HepG2 (cell line): ENCODE results near the gene MYH7. TPM values are rescaled to one million over a fixed set of nuclear protein-coding genes. Genes with fewer than 3 reads are reported as not detected.

Source experiments
- ARNT2 ChIP-seq: sonication (generic); formaldehyde crosslinking; IDR thresholded peaks from 2 replicates; pipeline ENCODE4 v1.8.0; 2022; ENCODE audit warnings: mild to moderate bottlenecking, low read depth, missing genetic modification reagents, moderate library complexity
- FOXO1 ChIP-seq: sonication (generic); formaldehyde crosslinking; IDR thresholded peaks from 2 replicates; pipeline ENCODE4 v1.4.0; 2020; ENCODE audit warnings: missing genetic modification reagents
- NCOA1 ChIP-seq: sonication (generic); formaldehyde crosslinking; IDR thresholded peaks from 2 replicates; pipeline ENCODE4 v1.9.0; 2021; ENCODE audit warnings: missing genetic modification reagents
- PCBP1 ChIP-seq: fragments of 200-400 bp; formaldehyde crosslinking; IDR thresholded peaks from 2 replicates; pipeline ENCODE4 v1.6.1; 2017; ENCODE audit warnings: mild to moderate bottlenecking, low read depth, low read length, borderline replicate concordance
- PHF20 ChIP-seq: sonication (generic); formaldehyde crosslinking; IDR thresholded peaks from 2 replicates; pipeline ENCODE4 v1.5.0; 2020; ENCODE audit warnings: mild to moderate bottlenecking, missing genetic modification reagents
- PPARG ChIP-seq: conservative IDR thresholded peaks from 2 replicates; pipeline ENCODE4 v1.6.1; 2016; ENCODE audit warnings: missing biosample characterization, missing genetic modification reagents
- RBFOX2 ChIP-seq: fragments of 200-400 bp; formaldehyde crosslinking; IDR thresholded peaks from 2 replicates; pipeline ENCODE4 v1.6.1; 2017; ENCODE audit warnings: low read depth, mild to moderate bottlenecking, low read length
- RFXANK ChIP-seq: IDR thresholded peaks from 2 replicates; pipeline ENCODE4 v1.6.1; 2016
- RFXAP ChIP-seq: sonication (generic); formaldehyde crosslinking; IDR thresholded peaks from 2 replicates; pipeline ENCODE4 v1.4.0; 2020; ENCODE audit warnings: missing genetic modification reagents, borderline replicate concordance
- SRSF4 ChIP-seq: fragments of 200-400 bp; formaldehyde crosslinking; IDR thresholded peaks from one replicate; pipeline ENCODE4 v1.6.1; 2018; ENCODE audit warnings: mild to moderate bottlenecking, low read depth, low read length, moderate library complexity; ENCODE audit not compliant: poor library complexity, severe bottlenecking
- SSRP1 ChIP-seq: IDR thresholded peaks from 2 replicates; pipeline ENCODE4 v1.6.1; 2016; ENCODE audit warnings: control low read depth
- ZBTB38 ChIP-seq: sonication (generic); formaldehyde crosslinking; IDR thresholded peaks from 2 replicates; pipeline ENCODE4 v1.5.1; 2020; ENCODE audit warnings: mild to moderate bottlenecking, missing genetic modification reagents
- ZNF329 ChIP-seq: sonication (generic); formaldehyde crosslinking; IDR thresholded peaks from 2 replicates; pipeline ENCODE4 v1.9.0; 2021; ENCODE audit warnings: low read depth, mild to moderate bottlenecking, missing genetic modification reagents
- ZNF501 ChIP-seq: sonication (generic); formaldehyde crosslinking; IDR thresholded peaks from 2 replicates; pipeline ENCODE4 v1.5.1; 2020; ENCODE audit warnings: mild to moderate bottlenecking, moderate library complexity, missing genetic modification reagents
- ZNF773 ChIP-seq: sonication (generic); formaldehyde crosslinking; IDR thresholded peaks from 2 replicates; pipeline ENCODE4 v1.4.0; 2020; ENCODE audit warnings: missing genetic modification reagents, borderline replicate concordance
- polyA plus RNA-seq, 8 experiments: library from polyadenylated mRNA; depleted of rRNA in 3 of 8; stranded (reverse) in 7 of 8; unstranded in 1 of 8; fragments of >200 nt; fragmentation: Illumina TruSeq in 4 of 8; extraction: Trizol in 4 of 8; gene quantifications; 2 replicates each; pipeline versions ENCODE4 v1.2.1 to v1.2.3, GENCODE V29; 2011 to 2016; ENCODE audit warnings: low read depth in 4 of 8, missing spikeins in 1 of 8, mixed read lengths in 1 of 8; ENCODE audit not compliant: insufficient read depth in 1 of 8
- total RNA-seq, 5 experiments: library from RNA; depleted of rRNA; stranded (reverse); fragments of >200 nt; fragmentation: Illumina TruSeq; extraction: Trizol; gene quantifications; 2 replicates each; pipeline ENCODE4 v1.2.3, GENCODE V29; 2016; ENCODE audit warnings: low read depth in 1 of 5
- TF ChIP-seq, protein P1 (sequence below): IDR thresholded peaks from 2 replicates; pipeline ENCODE4 v1.6.1; 2012; ENCODE audit warnings: inconsistent platforms
- TF ChIP-seq, protein P2 (sequence below): sonication (generic); formaldehyde crosslinking; IDR thresholded peaks from 2 replicates; pipeline ENCODE4 v1.4.0; 2020; ENCODE audit warnings: missing genetic modification reagents, borderline replicate concordance
- TF ChIP-seq, protein P3 (sequence below): sonication (generic); formaldehyde crosslinking; IDR thresholded peaks from 2 replicates; pipeline ENCODE4 v1.8.1; 2023; ENCODE audit warnings: mild to moderate bottlenecking, missing genetic modification reagents
- TF ChIP-seq, protein P4 (sequence below): sonication (generic); formaldehyde crosslinking; IDR thresholded peaks from 2 replicates; pipeline ENCODE4 v1.4.0; 2020; ENCODE audit warnings: missing genetic modification reagents
- TF ChIP-seq, protein P5 (sequence below): sonication (generic); formaldehyde crosslinking; IDR thresholded peaks from 2 replicates; pipeline ENCODE4 v1.5.0; 2020; ENCODE audit warnings: missing genetic modification reagents
- TF ChIP-seq, protein P6 (sequence below): sonication (generic); formaldehyde crosslinking; conservative IDR thresholded peaks from 2 replicates; pipeline ENCODE4 v1.4.0; 2020; ENCODE audit warnings: missing genetic modification reagents

MYH7 gene
- total and polyA plus RNA-seq, 2 of the 13 experiments (the other 11 are each of a cell fraction or from before 2014, with no cell fraction given) = 0.04 TPM; not detected in 1

DNA sequence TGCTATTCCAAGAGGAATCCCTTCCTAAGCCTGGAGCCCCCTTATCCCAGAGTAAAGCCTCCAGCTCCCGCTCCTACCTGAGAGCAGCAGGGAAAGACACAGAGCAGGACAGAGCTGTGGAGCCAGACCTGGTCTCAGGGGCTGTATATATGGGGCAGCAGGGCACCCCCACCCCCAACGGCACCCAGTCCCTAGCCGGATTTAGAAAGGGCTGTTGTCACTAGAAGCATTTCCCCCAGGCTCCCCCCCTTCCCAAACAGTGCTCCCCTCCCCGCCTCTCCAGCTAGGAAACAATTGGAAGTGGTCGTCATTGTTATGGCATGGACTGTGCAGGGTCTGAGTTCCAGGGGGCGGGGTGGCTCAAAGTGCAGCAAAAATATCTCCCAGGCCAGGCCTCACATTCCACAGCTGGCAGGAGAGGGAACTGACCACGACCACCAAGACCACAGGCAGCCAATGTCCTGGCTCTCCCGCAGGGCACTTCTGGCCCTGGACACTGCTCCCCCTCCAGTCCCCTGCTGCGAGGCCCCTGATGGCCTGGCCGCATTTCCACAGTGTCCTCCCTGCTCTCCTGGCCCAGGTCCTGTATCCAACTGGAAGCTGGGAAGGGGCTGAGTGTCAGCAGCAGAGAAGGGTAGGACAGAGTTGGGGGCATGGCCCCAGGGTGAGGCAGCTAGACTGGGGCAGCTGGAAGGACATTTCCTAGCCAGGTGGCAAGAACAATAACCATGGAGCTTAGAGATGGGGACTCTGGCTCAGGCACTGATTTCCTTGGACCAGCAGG lies at the start of gene MYH7 (continued):
- TF ChIP-seq PCBP1 (no peak), RBFOX2 (no peak), FOXO1 (CRISPR knock-in tag) (peak; percentile 24; the same call in 1 of the 2 replicates), SRSF4 (no peak), ZNF329 (CRISPR knock-in tag) (no peak), NCOA1 (peak; percentile 19; the same call in 1 of the 2 replicates), ZBTB38 (no peak), ZNF501 (CRISPR knock-in tag) (peak; percentile 85), SSRP1 (CRISPR knock-in tag) (no peak), RFXAP (no peak; the same call in 1 of the 2 replicates), RFXANK (CRISPR knock-in tag) (no peak), ARNT2 (CRISPR knock-in tag) (no peak), PHF20 (peak; percentile 15; the same call in 1 of the 2 replicates), PPARG (CRISPR knock-in tag) (no peak), ZNF773 (CRISPR knock-in tag) (no peak)
- TF ChIP-seq, protein P1, sequence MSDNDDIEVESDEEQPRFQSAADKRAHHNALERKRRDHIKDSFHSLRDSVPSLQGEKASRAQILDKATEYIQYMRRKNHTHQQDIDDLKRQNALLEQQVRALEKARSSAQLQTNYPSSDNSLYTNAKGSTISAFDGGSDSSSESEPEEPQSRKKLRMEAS = no peak
- TF ChIP-seq, protein P2, sequence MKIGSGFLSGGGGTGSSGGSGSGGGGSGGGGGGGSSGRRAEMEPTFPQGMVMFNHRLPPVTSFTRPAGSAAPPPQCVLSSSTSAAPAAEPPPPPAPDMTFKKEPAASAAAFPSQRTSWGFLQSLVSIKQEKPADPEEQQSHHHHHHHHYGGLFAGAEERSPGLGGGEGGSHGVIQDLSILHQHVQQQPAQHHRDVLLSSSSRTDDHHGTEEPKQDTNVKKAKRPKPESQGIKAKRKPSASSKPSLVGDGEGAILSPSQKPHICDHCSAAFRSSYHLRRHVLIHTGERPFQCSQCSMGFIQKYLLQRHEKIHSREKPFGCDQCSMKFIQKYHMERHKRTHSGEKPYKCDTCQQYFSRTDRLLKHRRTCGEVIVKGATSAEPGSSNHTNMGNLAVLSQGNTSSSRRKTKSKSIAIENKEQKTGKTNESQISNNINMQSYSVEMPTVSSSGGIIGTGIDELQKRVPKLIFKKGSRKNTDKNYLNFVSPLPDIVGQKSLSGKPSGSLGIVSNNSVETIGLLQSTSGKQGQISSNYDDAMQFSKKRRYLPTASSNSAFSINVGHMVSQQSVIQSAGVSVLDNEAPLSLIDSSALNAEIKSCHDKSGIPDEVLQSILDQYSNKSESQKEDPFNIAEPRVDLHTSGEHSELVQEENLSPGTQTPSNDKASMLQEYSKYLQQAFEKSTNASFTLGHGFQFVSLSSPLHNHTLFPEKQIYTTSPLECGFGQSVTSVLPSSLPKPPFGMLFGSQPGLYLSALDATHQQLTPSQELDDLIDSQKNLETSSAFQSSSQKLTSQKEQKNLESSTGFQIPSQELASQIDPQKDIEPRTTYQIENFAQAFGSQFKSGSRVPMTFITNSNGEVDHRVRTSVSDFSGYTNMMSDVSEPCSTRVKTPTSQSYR (CRISPR knock-in tag) = peak; percentile 7; the same call in 1 of the 2 replicates
- TF ChIP-seq, protein P3, sequence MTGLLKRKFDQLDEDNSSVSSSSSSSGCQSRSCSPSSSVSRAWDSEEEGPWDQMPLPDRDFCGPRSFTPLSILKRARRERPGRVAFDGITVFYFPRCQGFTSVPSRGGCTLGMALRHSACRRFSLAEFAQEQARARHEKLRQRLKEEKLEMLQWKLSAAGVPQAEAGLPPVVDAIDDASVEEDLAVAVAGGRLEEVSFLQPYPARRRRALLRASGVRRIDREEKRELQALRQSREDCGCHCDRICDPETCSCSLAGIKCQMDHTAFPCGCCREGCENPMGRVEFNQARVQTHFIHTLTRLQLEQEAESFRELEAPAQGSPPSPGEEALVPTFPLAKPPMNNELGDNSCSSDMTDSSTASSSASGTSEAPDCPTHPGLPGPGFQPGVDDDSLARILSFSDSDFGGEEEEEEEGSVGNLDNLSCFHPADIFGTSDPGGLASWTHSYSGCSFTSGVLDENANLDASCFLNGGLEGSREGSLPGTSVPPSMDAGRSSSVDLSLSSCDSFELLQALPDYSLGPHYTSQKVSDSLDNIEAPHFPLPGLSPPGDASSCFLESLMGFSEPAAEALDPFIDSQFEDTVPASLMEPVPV = no peak; the same call in 1 of the 2 replicates
- TF ChIP-seq, protein P4, sequence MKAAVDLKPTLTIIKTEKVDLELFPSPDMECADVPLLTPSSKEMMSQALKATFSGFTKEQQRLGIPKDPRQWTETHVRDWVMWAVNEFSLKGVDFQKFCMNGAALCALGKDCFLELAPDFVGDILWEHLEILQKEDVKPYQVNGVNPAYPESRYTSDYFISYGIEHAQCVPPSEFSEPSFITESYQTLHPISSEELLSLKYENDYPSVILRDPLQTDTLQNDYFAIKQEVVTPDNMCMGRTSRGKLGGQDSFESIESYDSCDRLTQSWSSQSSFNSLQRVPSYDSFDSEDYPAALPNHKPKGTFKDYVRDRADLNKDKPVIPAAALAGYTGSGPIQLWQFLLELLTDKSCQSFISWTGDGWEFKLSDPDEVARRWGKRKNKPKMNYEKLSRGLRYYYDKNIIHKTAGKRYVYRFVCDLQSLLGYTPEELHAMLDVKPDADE (CRISPR knock-in tag) = no peak
- TF ChIP-seq, protein P5, sequence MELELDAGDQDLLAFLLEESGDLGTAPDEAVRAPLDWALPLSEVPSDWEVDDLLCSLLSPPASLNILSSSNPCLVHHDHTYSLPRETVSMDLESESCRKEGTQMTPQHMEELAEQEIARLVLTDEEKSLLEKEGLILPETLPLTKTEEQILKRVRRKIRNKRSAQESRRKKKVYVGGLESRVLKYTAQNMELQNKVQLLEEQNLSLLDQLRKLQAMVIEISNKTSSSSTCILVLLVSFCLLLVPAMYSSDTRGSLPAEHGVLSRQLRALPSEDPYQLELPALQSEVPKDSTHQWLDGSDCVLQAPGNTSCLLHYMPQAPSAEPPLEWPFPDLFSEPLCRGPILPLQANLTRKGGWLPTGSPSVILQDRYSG (CRISPR knock-in tag) = no peak
- TF ChIP-seq, protein P6, sequence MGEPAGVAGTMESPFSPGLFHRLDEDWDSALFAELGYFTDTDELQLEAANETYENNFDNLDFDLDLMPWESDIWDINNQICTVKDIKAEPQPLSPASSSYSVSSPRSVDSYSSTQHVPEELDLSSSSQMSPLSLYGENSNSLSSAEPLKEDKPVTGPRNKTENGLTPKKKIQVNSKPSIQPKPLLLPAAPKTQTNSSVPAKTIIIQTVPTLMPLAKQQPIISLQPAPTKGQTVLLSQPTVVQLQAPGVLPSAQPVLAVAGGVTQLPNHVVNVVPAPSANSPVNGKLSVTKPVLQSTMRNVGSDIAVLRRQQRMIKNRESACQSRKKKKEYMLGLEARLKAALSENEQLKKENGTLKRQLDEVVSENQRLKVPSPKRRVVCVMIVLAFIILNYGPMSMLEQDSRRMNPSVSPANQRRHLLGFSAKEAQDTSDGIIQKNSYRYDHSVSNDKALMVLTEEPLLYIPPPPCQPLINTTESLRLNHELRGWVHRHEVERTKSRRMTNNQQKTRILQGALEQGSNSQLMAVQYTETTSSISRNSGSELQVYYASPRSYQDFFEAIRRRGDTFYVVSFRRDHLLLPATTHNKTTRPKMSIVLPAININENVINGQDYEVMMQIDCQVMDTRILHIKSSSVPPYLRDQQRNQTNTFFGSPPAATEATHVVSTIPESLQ (CRISPR knock-in tag) = no peak
